HEK293 (cell line): ENCODE data around the gene DOP1B.

Source experiments
- CTCF ChIA-PET: fragments of 350-600 bp; formaldehyde crosslinking; extraction: SDS; loops from one replicate; lab custom pipeline; 2021; ENCODE audit warnings: antibody characterized with exemption; lab: Yijun Ruan, JAX
- POLR2A ChIA-PET: fragments of 300-600 bp; formaldehyde crosslinking; extraction: SDS; loops from one replicate; lab custom pipeline; 2020; ENCODE audit warnings: antibody characterized with exemption, inconsistent platforms; lab: Yijun Ruan, JAX
- H3K27ac ChIP-seq: fragments of 200-500 bp; sonication (Bioruptor generic); 2 replicates; pipeline ENCODE4 v1.5.1; 2014; ENCODE audit warnings: low read depth, low read length, control low read depth, inconsistent platforms; ENCODE audit errors: extremely low read depth
- H3K36me3 ChIP-seq, 2 experiments: fragments of 200-500 bp in 1 of 2; sonication (Bioruptor generic) in 1 of 2; 1 replicate in 1 of 2; 2 replicates in 1 of 2; pipeline ENCODE4 v1.5.1; 2014 to 2017; ENCODE audit warnings: inconsistent platforms in 2 of 2, low read length in 2 of 2; ENCODE audit not compliant: control insufficient read depth in 2 of 2, insufficient read depth in 1 of 2
- H3K4me1 ChIP-seq: fragments of 200-500 bp; sonication (Bioruptor generic); 2 replicates; pipeline ENCODE4 v1.5.1; 2014; ENCODE audit warnings: mild to moderate bottlenecking, low read length, inconsistent platforms; ENCODE audit not compliant: control insufficient read depth, insufficient read depth
- H3K4me3 ChIP-seq: 2 replicates; pipeline ENCODE4 v1.5.1; 2011; ENCODE audit warnings: low read depth, mild to moderate bottlenecking, control low read depth, low read length, moderate library complexity
- H3K9me3 ChIP-seq: fragments of 200-500 bp; sonication (Bioruptor generic); 2 replicates; pipeline ENCODE4 v1.5.1; 2014; ENCODE audit warnings: low read depth, low read length, inconsistent platforms; ENCODE audit not compliant: control insufficient read depth, insufficient read depth
- GFI1B ChIP-seq: fragments of 450-650 bp; formaldehyde crosslinking; IDR thresholded peaks from 2 replicates; pipeline ENCODE4 v1.5.1; 2016; ENCODE audit warnings: missing biosample characterization, missing genetic modification characterization
- MEIS1 ChIP-seq: sonication (generic); formaldehyde crosslinking; IDR thresholded peaks from 2 replicates; pipeline ENCODE4 v1.8.1; 2022; ENCODE audit warnings: missing genetic modification reagents, mild to moderate bottlenecking, borderline replicate concordance
- PRDM1 ChIP-seq: fragments of 450-650 bp; formaldehyde crosslinking; IDR thresholded peaks from 2 replicates; pipeline ENCODE4; 2016; ENCODE audit warnings: missing biosample characterization, missing genetic modification characterization
- SETDB1 ChIP-seq: IDR thresholded peaks from one replicate; pipeline ENCODE4 v1.6.1; 2017; ENCODE audit warnings: mild to moderate bottlenecking, low read length, moderate library complexity, mixed read lengths; ENCODE audit not compliant: insufficient read length
- ZBTB1 ChIP-seq: fragments of 450-650 bp; formaldehyde crosslinking; IDR thresholded peaks from 2 replicates; pipeline ENCODE4 v1.5.1; 2016; ENCODE audit warnings: missing biosample characterization, missing genetic modification characterization
- ZBTB17 ChIP-seq: fragments of 450-650 bp; formaldehyde crosslinking; IDR thresholded peaks from 2 replicates; pipeline ENCODE4 v1.5.1; 2016; ENCODE audit warnings: missing biosample characterization, missing genetic modification characterization
- ZNF214 ChIP-seq: fragments of 450-650 bp; formaldehyde crosslinking; IDR thresholded peaks from 2 replicates; pipeline ENCODE4 v1.5.1; 2017; ENCODE audit warnings: missing biosample characterization, mild to moderate bottlenecking, missing genetic modification characterization, borderline replicate concordance
- ZNF366 ChIP-seq: fragments of 450-650 bp; formaldehyde crosslinking; conservative IDR thresholded peaks from 2 replicates; pipeline ENCODE4 v1.5.1; 2016; ENCODE audit warnings: missing biosample characterization, missing genetic modification characterization
- ZNF621 ChIP-seq: fragments of 450-650 bp; formaldehyde crosslinking; IDR thresholded peaks from 2 replicates; pipeline ENCODE4 v1.5.1; 2017; ENCODE audit warnings: missing biosample characterization, missing genetic modification characterization
- TF ChIP-seq, protein P1 (sequence below): fragments of 450-650 bp; formaldehyde crosslinking; IDR thresholded peaks from 2 replicates; pipeline ENCODE4 v1.5.1; 2016; ENCODE audit warnings: missing biosample characterization, missing genetic modification characterization, borderline replicate concordance
- TF ChIP-seq, protein P2 (sequence below): fragments of 450-650 bp; formaldehyde crosslinking; IDR thresholded peaks from 2 replicates; pipeline ENCODE4 v1.5.1; 2016; ENCODE audit warnings: missing biosample characterization, missing genetic modification characterization

Gene DOP1B

DNA sequence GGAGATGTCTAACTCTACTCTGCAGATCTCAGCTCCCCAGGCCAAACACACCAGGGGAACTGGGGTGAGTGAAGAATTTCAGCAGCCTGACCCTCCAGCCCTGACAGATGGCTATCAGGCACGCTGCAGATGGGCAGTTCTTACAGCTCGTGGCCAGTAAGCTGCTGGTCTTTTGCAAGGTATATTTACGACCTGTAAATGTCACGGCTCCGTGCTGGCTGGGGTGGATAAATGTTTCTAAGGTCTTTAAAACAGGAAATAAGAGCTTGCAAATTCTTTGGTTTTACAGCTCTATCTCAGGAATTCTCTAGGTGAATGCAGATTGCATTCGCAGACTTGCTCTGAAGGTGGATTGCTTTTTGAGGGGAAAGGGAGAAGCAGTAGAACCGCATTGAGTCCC, 10.1 kb downstream of the DOP1B start:
- Histone ChIP-seq H3K9me3 (no peaks in the 10 kb centered on the region), H3K36me3 (peaks cover 9 to 12% of the 10 kb centered on the region in 2 experiments; a peak in 2 of 3 replicates), H3K4me1 (peaks cover 9% of the 10 kb centered on the region), H3K4me3 (no peak overlapping the region), H3K27ac (no peak overlapping the region)
- TF ChIP-seq, protein P1, sequence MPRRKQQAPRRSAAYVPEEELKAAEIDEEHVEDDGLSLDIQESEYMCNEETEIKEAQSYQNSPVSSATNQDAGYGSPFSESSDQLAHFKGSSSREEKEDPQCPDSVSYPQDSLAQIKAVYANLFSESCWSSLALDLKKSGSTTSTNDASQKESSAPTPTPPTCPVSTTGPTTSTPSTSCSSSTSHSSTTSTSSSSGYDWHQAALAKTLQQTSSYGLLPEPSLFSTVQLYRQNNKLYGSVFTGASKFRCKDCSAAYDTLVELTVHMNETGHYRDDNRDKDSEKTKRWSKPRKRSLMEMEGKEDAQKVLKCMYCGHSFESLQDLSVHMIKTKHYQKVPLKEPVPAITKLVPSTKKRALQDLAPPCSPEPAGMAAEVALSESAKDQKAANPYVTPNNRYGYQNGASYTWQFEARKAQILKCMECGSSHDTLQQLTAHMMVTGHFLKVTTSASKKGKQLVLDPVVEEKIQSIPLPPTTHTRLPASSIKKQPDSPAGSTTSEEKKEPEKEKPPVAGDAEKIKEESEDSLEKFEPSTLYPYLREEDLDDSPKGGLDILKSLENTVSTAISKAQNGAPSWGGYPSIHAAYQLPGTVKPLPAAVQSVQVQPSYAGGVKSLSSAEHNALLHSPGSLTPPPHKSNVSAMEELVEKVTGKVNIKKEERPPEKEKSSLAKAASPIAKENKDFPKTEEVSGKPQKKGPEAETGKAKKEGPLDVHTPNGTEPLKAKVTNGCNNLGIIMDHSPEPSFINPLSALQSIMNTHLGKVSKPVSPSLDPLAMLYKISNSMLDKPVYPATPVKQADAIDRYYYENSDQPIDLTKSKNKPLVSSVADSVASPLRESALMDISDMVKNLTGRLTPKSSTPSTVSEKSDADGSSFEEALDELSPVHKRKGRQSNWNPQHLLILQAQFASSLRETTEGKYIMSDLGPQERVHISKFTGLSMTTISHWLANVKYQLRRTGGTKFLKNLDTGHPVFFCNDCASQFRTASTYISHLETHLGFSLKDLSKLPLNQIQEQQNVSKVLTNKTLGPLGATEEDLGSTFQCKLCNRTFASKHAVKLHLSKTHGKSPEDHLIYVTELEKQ (tag by site-specific recombination): no peak
- TF ChIP-seq ZNF621 (tag by site-specific recombination): no peak
- no peak for TF ChIP-seq MEIS1
- peak; percentile 82 for TF ChIP-seq ZBTB17 (tag by site-specific recombination)
- TF ChIP-seq GFI1B (tag by site-specific recombination): no peak
- CTCF ChIA-PET: interaction anchor here (0.6 kb wide), 1 partner anchor 43 kb away, joined by 3 read pairs; no protein-coding TSS in a partner anchor
- POLR2A ChIA-PET: no interaction called here

DNA sequence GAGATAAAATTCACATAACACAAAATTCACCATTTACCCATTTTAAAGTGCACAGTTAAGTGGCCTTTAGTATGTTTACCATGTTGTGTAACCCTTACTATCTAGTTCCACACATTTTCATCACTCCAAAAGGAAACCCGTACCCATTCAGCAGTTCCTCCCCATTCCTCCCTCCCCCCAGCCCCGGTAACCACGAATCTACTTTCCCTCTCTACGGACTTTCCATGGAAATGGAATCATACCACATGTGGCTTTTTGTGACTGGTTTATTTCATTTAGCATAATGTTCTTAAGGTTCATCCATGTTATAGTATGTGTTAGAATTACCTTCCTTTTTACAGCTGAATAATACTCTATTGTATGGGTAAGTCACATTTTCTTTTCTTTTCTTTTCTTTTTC, 10.9 kb downstream of the DOP1B start:
- H3K4me3 ChIP-seq: no peak overlapping the region
- H3K36me3 ChIP-seq: peaks cover 9 to 12% of the 10 kb centered on the region in 2 experiments; a peak in 2 of 3 replicates
- peak; percentile 65; the same call in 1 of the 2 replicates for TF ChIP-seq PRDM1 (tag by site-specific recombination)
- TF ChIP-seq ZBTB1: no peak
- ChIA-PET CTCF (interaction anchor here (0.6 to 0.8 kb wide), 2 partner anchors 26 to 42 kb away, joined by 3 read pairs; no protein-coding TSS in a partner anchor), POLR2A (no interaction called here)
- no peak overlapping the region for H3K27ac ChIP-seq
- peaks cover 9% of the 10 kb centered on the region for H3K4me1 ChIP-seq
- no peaks in the 10 kb centered on the region for H3K9me3 ChIP-seq

GRCh38 chr21:36169470-36170128, 13.0 kb downstream of the DOP1B start:
- TF ChIP-seq SETDB1: no peak
- TF ChIP-seq, protein P2, sequence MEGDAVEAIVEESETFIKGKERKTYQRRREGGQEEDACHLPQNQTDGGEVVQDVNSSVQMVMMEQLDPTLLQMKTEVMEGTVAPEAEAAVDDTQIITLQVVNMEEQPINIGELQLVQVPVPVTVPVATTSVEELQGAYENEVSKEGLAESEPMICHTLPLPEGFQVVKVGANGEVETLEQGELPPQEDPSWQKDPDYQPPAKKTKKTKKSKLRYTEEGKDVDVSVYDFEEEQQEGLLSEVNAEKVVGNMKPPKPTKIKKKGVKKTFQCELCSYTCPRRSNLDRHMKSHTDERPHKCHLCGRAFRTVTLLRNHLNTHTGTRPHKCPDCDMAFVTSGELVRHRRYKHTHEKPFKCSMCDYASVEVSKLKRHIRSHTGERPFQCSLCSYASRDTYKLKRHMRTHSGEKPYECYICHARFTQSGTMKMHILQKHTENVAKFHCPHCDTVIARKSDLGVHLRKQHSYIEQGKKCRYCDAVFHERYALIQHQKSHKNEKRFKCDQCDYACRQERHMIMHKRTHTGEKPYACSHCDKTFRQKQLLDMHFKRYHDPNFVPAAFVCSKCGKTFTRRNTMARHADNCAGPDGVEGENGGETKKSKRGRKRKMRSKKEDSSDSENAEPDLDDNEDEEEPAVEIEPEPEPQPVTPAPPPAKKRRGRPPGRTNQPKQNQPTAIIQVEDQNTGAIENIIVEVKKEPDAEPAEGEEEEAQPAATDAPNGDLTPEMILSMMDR: peak; percentile 28; the same call in 1 of the 2 replicates
- H3K36me3 ChIP-seq: peaks cover 9 to 12% of the 10 kb centered on the region in 2 experiments; a peak in 2 of 3 replicates
- H3K4me3 ChIP-seq: no peak overlapping the region
- H3K4me1 ChIP-seq: peaks cover under 1% of the 10 kb centered on the region
- POLR2A ChIA-PET: no interaction called here
- CTCF ChIA-PET: interaction anchor here (0.6 kb wide), 1 partner anchor 668 kb away, joined by 4 read pairs; no protein-coding TSS in a partner anchor
- H3K27ac ChIP-seq: no peak overlapping the region
- H3K9me3 ChIP-seq: no peaks in the 10 kb centered on the region

DNA sequence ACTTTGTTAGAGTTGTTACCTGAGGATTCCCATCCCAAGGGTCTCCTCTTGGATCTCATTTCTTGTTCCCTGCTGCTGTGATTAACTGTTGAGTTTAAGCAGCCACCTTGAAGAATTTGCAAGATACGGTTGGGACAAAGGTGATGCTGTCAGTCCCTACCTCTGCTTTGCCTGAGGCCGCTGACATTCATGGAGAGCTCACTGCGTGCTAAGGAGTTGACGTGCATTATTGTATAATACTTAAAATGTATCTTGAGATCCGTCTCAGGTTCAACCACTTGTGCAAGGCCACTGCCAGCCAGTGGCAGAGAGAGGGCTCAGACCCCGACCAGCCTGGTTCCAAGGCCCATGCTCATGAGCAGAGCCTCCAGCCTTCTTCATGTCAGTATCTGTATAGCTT, 14.2 kb downstream of the DOP1B start:
- no peaks in the 10 kb centered on the region for H3K4me1 ChIP-seq
- no peaks in the 10 kb centered on the region for H3K9me3 ChIP-seq
- H3K27ac ChIP-seq: no peak overlapping the region
- TF ChIP-seq ZNF366 (tag by site-specific recombination) (no peak), ZNF214 (tag by site-specific recombination) (no peak)
- ChIA-PET POLR2A (interaction anchor here (0.8 kb wide), 1 partner anchor 13 kb away, joined by 3 read pairs; no protein-coding TSS in a partner anchor), CTCF (interaction anchor here (0.6 to 0.7 kb wide), 2 partner anchors 33 to 112 kb away, joined by 3 to 4 read pairs; no protein-coding TSS in a partner anchor)
- peaks cover 6 to 12% of the 10 kb centered on the region in 2 experiments; a peak in 2 of 3 replicates for H3K36me3 ChIP-seq
- no peak overlapping the region for H3K4me3 ChIP-seq
